Measurements from ENCODE around the gene WDR90. TPM values are rescaled to one million over a fixed set of nuclear protein-coding genes. Genes with fewer than 3 reads are reported as not detected.

The WDR90 gene
- total RNA-seq, 1 donor from 2014 or later: 77.2 TPM

DNA sequence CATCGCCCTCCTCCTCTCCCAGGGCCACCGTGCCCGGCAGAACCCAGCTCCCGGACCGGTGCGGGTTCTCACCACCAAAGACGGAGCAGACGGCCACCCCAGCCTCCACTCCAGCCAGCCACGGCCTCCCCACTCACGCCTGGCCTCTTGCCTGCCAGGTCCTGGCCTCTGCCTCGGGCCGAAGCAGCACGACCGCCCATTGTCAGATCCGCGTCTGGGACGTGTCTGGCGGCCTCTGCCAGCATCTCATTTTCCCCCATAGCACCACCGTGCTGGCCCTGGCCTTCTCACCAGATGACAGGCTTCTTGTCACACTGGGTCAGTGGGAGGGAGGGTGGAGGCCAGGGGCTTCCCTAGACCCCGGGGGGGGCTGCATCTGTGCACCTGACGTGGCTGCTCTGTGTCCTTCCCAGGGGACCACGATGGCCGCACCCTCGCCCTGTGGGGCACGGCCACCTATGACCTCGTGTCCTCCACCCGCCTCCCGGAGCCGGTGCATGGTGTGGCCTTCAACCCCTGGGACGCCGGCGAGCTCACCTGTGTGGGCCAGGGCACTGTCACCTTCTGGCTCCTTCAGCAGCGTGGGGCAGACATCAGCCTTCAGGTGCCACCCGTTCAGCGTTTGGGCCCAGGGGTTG lies 12.1 kb downstream of the WDR90 start:
- H3K4me3 Mint-ChIP-seq (ENCODE audit: low read depth): no peak overlapping the region
- intact Hi-C loops (cut with micrococcal nuclease): no loop called here
- H3K9me3 Mint-ChIP-seq: no peaks in the 10 kb centered on the region
- no peak overlapping the region for H3K27ac Mint-ChIP-seq
- no peaks in the 10 kb centered on the region for H3K36me3 Mint-ChIP-seq (ENCODE audit: low read depth)
- H3K4me1 Mint-ChIP-seq (ENCODE audit: low read depth): peaks cover 3% of the 10 kb centered on the region
- no peaks in the 10 kb centered on the region for H3K27me3 Mint-ChIP-seq (ENCODE audit: low read depth)
- DNase-seq (ENCODE audit: low spot score): no peak

DNA sequence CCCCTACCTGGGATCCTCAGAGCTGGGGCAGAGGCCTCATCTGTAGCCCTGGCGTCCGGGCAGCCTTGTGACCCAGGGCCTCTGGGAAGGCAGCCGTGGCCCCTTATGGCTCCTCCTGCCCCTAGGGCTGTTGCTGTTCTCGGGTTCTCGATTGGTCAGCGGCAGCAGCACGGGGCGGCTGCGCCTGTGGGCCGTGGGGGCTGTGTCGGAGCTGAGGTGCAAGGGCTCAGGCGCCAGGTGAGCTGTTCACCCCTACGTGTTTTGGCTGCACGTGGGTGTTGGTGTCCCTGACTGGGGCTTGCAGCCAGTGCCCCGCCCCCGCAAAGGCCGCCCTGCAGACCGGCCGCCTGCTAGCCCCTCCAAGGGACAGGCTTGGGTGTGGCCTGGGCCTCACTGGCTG lies 12.9 kb downstream of the WDR90 start:
- Mint-ChIP-seq H3K36me3 (ENCODE audit: low read depth) (no peaks in the 10 kb centered on the region), H3K4me3 (ENCODE audit: low read depth) (no peak overlapping the region), H3K4me1 (ENCODE audit: low read depth) (peaks cover 3% of the 10 kb centered on the region), H3K27ac (no peak overlapping the region), H3K27me3 (ENCODE audit: low read depth) (no peaks in the 10 kb centered on the region), H3K9me3 (no peaks in the 10 kb centered on the region)
- intact Hi-C loops (cut with micrococcal nuclease): no loop called here
- DNase-seq (ENCODE audit: low spot score): no peak

- Mint-ChIP-seq H3K36me3 (ENCODE audit: low read depth) (no peaks in the 10 kb centered on the region), H3K4me1 (ENCODE audit: low read depth) (peaks cover 6% of the 10 kb centered on the region), H3K27me3 (ENCODE audit: low read depth) (no peaks in the 10 kb centered on the region), H3K27ac (no peak overlapping the region), H3K9me3 (no peaks in the 10 kb centered on the region), H3K4me3 (ENCODE audit: low read depth) (no peak overlapping the region)
- intact Hi-C loops (cut with micrococcal nuclease): no loop called here
- DNase-seq (ENCODE audit: low spot score): no peak
These were observed 13.4 kb downstream of the WDR90 start for GRCh38 chr16:662597-662996.

GRCh38 chr16:666572-666971 lies 17.4 kb downstream of the WDR90 start:
- intact Hi-C loops (cut with micrococcal nuclease): no loop called here
- Mint-ChIP-seq H3K27me3 (ENCODE audit: low read depth) (no peaks in the 10 kb centered on the region), H3K36me3 (ENCODE audit: low read depth) (peaks cover 6% of the 10 kb centered on the region), H3K4me3 (ENCODE audit: low read depth) (no peak overlapping the region), H3K9me3 (no peaks in the 10 kb centered on the region), H3K4me1 (ENCODE audit: low read depth) (peaks cover 4% of the 10 kb centered on the region), H3K27ac (no peak overlapping the region)
- no peak for DNase-seq (ENCODE audit: low spot score)

- peaks cover 4% of the 10 kb centered on the region for H3K4me1 Mint-ChIP-seq (ENCODE audit: low read depth)
These were observed 18.1 kb downstream of the WDR90 start for GRCh38 chr16:667113-667779.

GRCh38 chr16:667780-668518 lies 18.8 kb downstream of the WDR90 start, which contains the start of gene RHOT2:
TSS of gene RHOT2 (plus strand) at chr16:668132. CDS start at chr16:668200, 68 bp downstream.
- H3K4me1 Mint-ChIP-seq (ENCODE audit: low read depth): peaks cover 4% of the 10 kb centered on the region
- peaks cover 8% of the 10 kb centered on the region for H3K36me3 Mint-ChIP-seq (ENCODE audit: low read depth)
- H3K27ac Mint-ChIP-seq: peak within 1 kb of the TSS; percentile 80
- DNase-seq (ENCODE audit: low spot score): peak; percentile 93
- H3K9me3 Mint-ChIP-seq: no peaks in the 10 kb centered on the region
- H3K4me3 Mint-ChIP-seq (ENCODE audit: low read depth): peak within 1 kb of the TSS; percentile 79
- intact Hi-C loops (cut with micrococcal nuclease): no loop called here
- no peaks in the 10 kb centered on the region for H3K27me3 Mint-ChIP-seq (ENCODE audit: low read depth)

More at GRCh38 chr16:667113-667779, 18.1 kb downstream of the WDR90 start:
- Mint-ChIP-seq H3K9me3 (no peaks in the 10 kb centered on the region), H3K36me3 (ENCODE audit: low read depth) (peaks cover 6% of the 10 kb centered on the region), H3K27me3 (ENCODE audit: low read depth) (no peaks in the 10 kb centered on the region), H3K27ac (peak overlapping the region; percentile 80), H3K4me3 (ENCODE audit: low read depth) (peak overlapping the region; percentile 71)
- no peak for DNase-seq (ENCODE audit: low spot score)
- intact Hi-C loops (cut with micrococcal nuclease): no loop called here

DNA sequence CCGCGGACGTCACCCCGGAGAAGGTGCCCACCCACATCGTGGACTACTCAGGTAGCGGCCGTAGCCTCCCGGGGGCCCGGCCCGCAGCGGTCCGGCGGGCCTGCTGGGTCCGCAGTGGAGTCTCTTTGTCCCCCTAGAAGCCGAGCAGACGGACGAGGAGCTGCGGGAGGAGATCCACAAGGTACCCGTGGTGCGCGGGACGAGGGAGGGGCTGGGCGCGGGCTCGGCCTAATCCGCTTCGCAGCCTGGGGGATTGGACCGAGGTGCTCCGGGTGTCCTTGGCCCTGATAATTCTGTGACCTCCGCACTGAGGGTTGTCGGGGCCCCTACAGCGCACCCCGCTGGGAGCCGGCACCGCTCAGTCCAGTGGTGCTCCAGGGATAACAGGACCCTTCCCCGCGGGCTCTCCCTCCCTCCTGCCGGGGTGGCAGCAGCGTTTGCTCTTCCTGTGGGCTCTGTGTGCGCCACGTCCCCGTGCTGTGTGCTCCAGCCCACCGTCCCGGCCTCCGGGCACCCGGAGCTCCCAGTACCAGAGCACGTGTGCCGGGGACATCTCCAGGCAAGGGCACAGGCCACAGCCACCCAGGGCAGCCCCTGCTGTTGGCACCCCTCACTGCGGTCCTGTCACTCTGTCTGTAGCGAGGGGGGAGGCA lies 19.5 kb downstream of the WDR90 start:
- peaks cover 10% of the 10 kb centered on the region for H3K36me3 Mint-ChIP-seq (ENCODE audit: low read depth)
- no peaks in the 10 kb centered on the region for H3K27me3 Mint-ChIP-seq (ENCODE audit: low read depth)
- H3K4me3 Mint-ChIP-seq (ENCODE audit: low read depth): peak overlapping the region; percentile 79
- peaks cover 4% of the 10 kb centered on the region for H3K4me1 Mint-ChIP-seq (ENCODE audit: low read depth)
- H3K27ac Mint-ChIP-seq: peak overlapping the region; percentile 58
- H3K9me3 Mint-ChIP-seq: no peaks in the 10 kb centered on the region
- no peak for DNase-seq (ENCODE audit: low spot score)
- intact Hi-C loops (cut with micrococcal nuclease): no loop called here

DNA sequence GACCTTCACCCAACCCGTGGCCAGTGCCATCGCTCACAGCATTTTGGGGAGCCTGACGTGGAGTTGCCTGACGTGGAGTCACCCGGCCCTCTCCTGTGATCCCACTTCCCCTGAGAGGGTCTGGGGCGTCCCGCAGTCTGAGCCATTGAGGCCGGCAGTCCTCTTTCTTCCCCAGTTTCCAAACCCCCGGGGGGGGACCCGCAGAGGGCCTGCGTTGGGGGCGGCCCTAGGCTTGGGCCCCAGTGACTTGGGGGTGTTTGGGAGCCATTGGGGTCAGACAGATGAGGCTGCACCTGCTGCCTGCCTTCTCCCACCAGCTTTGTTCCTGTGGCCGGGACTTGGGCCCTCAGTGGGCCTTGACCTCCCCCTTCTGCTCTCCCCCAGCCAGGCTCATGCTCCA lies 20.5 kb downstream of the WDR90 start:
- H3K4me1 Mint-ChIP-seq (ENCODE audit: low read depth): peaks cover 4% of the 10 kb centered on the region
- H3K36me3 Mint-ChIP-seq (ENCODE audit: low read depth): peaks cover 10% of the 10 kb centered on the region
- H3K27ac Mint-ChIP-seq: no peak overlapping the region
- no peak for DNase-seq (ENCODE audit: low spot score)
- intact Hi-C loops (cut with micrococcal nuclease): no loop called here
- H3K27me3 Mint-ChIP-seq (ENCODE audit: low read depth): no peaks in the 10 kb centered on the region
- H3K4me3 Mint-ChIP-seq (ENCODE audit: low read depth): peak overlapping the region; percentile 79
- no peaks in the 10 kb centered on the region for H3K9me3 Mint-ChIP-seq

GRCh38 chr16:670485-671352 lies 21.6 kb downstream of the WDR90 start:
- DNase-seq (ENCODE audit: low spot score): no peak
- Mint-ChIP-seq H3K9me3 (no peaks in the 10 kb centered on the region), H3K27me3 (ENCODE audit: low read depth) (peaks cover 4% of the 10 kb centered on the region), H3K36me3 (ENCODE audit: low read depth) (peaks cover 10% of the 10 kb centered on the region), H3K27ac (no peak overlapping the region), H3K4me1 (ENCODE audit: low read depth) (peaks cover 4% of the 10 kb centered on the region), H3K4me3 (ENCODE audit: low read depth) (peak overlapping the region; percentile 26)
- intact Hi-C loops (cut with micrococcal nuclease): no loop called here

- H3K4me1 Mint-ChIP-seq (ENCODE audit: low read depth): peaks cover 4% of the 10 kb centered on the region
- no peak for DNase-seq (ENCODE audit: low spot score)
- intact Hi-C loops (cut with micrococcal nuclease): no loop called here
- no peak overlapping the region for H3K4me3 Mint-ChIP-seq (ENCODE audit: low read depth)
- H3K9me3 Mint-ChIP-seq: no peaks in the 10 kb centered on the region
- H3K36me3 Mint-ChIP-seq (ENCODE audit: low read depth): peaks cover 10% of the 10 kb centered on the region
- H3K27me3 Mint-ChIP-seq (ENCODE audit: low read depth): peaks cover 4% of the 10 kb centered on the region
- no peak overlapping the region for H3K27ac Mint-ChIP-seq
These were observed 22.4 kb downstream of the WDR90 start for GRCh38 chr16:671353-672131.

DNA sequence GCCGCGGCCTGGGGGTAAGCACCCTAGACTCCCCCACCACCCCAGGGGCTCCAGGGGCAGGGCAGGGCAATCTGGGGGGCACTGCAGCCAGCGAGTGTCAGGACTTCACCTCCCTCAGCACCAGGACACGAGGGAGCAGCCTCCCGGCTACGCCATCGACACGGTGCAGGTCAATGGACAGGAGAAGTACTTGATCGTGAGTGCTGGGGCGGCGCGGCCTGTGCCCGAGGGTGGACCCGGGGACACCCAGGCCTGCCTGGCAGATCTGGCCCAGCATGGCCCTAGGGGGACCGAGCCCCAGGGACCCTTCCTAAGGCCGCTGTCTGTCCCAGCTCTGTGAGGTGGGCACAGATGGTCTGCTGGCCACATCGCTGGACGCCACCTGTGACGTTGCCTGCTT lies 23.2 kb downstream of the WDR90 start:
- Mint-ChIP-seq H3K36me3 (ENCODE audit: low read depth) (peaks cover 10% of the 10 kb centered on the region), H3K27ac (no peak overlapping the region)
- intact Hi-C loops (cut with micrococcal nuclease): no loop called here

More for the DNA sequence above, 23.2 kb downstream of the WDR90 start:
- Mint-ChIP-seq H3K9me3 (no peaks in the 10 kb centered on the region), H3K4me1 (ENCODE audit: low read depth) (peaks cover 4% of the 10 kb centered on the region), H3K27me3 (ENCODE audit: low read depth) (peaks cover 4% of the 10 kb centered on the region), H3K4me3 (ENCODE audit: low read depth) (no peak overlapping the region)
- no peak for DNase-seq (ENCODE audit: low spot score)

Data from activated T-helper 2 cell treated with anti-CD3 and anti-CD28 coated beads, Interferon-gamma antibody, Interleukin-2, Interleukin-4, amounts not matched to agents 10 μg/mL and 5 μg/mL and 100 μg/mL, durations not matched to agents 14 hours and 24 hours and 36 hours (primary cell).